ENCODE results near the gene LEAP2.

DNA sequence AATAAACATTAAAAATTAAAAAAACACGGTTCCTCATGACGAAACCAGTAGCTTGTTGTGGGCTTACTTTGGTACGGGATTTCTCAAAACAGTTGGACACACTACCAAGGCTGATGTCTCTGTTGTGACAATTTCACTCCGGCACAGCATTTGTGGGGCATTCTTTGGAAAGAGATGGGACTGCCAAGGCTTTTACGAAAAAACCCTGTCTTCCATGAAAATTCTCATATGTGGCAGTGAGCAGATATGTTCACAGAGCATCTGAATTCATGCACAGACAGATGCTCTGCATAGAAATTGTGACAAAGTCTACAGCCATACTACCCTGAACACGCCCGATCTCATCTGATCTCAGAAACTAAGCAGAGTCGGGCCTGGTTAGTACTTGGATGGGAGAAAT, 25.2 kb upstream of the LEAP2 start:
- TF ChIP-seq, protein P1, sequence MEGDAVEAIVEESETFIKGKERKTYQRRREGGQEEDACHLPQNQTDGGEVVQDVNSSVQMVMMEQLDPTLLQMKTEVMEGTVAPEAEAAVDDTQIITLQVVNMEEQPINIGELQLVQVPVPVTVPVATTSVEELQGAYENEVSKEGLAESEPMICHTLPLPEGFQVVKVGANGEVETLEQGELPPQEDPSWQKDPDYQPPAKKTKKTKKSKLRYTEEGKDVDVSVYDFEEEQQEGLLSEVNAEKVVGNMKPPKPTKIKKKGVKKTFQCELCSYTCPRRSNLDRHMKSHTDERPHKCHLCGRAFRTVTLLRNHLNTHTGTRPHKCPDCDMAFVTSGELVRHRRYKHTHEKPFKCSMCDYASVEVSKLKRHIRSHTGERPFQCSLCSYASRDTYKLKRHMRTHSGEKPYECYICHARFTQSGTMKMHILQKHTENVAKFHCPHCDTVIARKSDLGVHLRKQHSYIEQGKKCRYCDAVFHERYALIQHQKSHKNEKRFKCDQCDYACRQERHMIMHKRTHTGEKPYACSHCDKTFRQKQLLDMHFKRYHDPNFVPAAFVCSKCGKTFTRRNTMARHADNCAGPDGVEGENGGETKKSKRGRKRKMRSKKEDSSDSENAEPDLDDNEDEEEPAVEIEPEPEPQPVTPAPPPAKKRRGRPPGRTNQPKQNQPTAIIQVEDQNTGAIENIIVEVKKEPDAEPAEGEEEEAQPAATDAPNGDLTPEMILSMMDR (IDR thresholded peaks at IDR 0.05): no peak
- TF ChIP-seq POLR2A (IDR thresholded peaks at IDR 0.05): no peak
